IPS-NIHi7 (cell line): ENCODE results near the gene TSPAN7.

Experiments used
- DNase-seq: peaks from one replicate; pipeline ENCODE4 v3.0.0; 2012; ENCODE audit warnings: mixed read lengths; ENCODE audit errors: extremely low spot score

TSPAN7 gene

GRCh38 chrX:38646129-38646528 lies 84.8 kb downstream of the TSPAN7 start:
- DNase-seq: no peak

- no peak for DNase-seq
These were observed 87.9 kb downstream of the TSPAN7 start for GRCh38 chrX:38649221-38649620.

- DNase-seq: no peak
These were observed 88.6 kb downstream of the TSPAN7 start for GRCh38 chrX:38649674-38650647.

- DNase-seq: no peak
These were observed 90.6 kb downstream of the TSPAN7 start for GRCh38 chrX:38651625-38652601.

- DNase-seq: no peak
These were observed 91.6 kb downstream of the TSPAN7 start for GRCh38 chrX:38652934-38653442.

- DNase-seq: peak; percentile 49
These were observed 93.0 kb downstream of the TSPAN7 start for GRCh38 chrX:38654302-38654701.

- DNase-seq: no peak
These were observed 95.1 kb downstream of the TSPAN7 start for GRCh38 chrX:38656350-38656915.

GRCh38 chrX:38657562-38657961 lies 96.2 kb downstream of the TSPAN7 start:
- DNase-seq: no peak

- DNase-seq: no peak
These were observed 99.2 kb downstream of the TSPAN7 start for GRCh38 chrX:38660395-38661102.

- no peak for DNase-seq
These were observed 99.7 kb downstream of the TSPAN7 start for GRCh38 chrX:38661103-38661441.

- no peak for DNase-seq
These were observed 100.2 kb downstream of the TSPAN7 start for GRCh38 chrX:38661561-38661960.

GRCh38 chrX:38662640-38663039 lies 101.3 kb downstream of the TSPAN7 start:
- DNase-seq: no peak

GRCh38 chrX:38664285-38664684 lies 102.9 kb downstream of the TSPAN7 start:
- DNase-seq: peak; percentile 68

GRCh38 chrX:38666909-38667308 lies 105.6 kb downstream of the TSPAN7 start:
- DNase-seq: no peak

GRCh38 chrX:38668771-38669170 lies 107.4 kb downstream of the TSPAN7 start:
- no peak for DNase-seq

GRCh38 chrX:38669428-38669827 lies 108.1 kb downstream of the TSPAN7 start:
- no peak for DNase-seq

- no peak for DNase-seq
These were observed 111.3 kb downstream of the TSPAN7 start for GRCh38 chrX:38672646-38673045.

GRCh38 chrX:38675856-38676255 lies 114.5 kb downstream of the TSPAN7 start:
- DNase-seq: no peak

- DNase-seq: no peak
These were observed 116.8 kb downstream of the TSPAN7 start for GRCh38 chrX:38678183-38678582.

GRCh38 chrX:38678821-38679220 lies 117.5 kb downstream of the TSPAN7 start:
- DNase-seq: no peak

GRCh38 chrX:38679695-38680094 lies 118.4 kb downstream of the TSPAN7 start:
- DNase-seq: no peak
